ENCODE data around the gene PNPLA2.

Gene PNPLA2

DNA sequence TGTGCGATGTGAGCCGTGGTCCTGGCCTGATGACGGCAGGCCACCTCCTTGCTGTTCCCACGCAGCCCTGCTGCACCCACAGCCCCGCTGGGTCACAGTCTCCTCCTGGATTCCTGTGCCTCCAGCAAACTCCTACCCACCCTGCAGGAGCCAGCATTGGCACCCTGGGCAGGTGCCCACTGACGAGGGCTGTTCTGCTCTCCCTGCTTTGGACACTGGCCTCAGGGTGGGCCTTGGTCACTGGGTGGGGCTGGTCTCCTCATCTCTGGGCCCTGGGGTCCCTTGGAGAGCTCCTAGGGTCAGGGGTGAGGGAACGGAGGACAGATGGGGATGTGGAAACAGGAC is 36.6 kb downstream of the PNPLA2 start:
- DNase-seq (ENCODE audit: extremely low spot score): no peak
- ChIA-PET POLR2A (no interaction called here), CTCF (no interaction called here)
- TF ChIP-seq, protein P1, sequence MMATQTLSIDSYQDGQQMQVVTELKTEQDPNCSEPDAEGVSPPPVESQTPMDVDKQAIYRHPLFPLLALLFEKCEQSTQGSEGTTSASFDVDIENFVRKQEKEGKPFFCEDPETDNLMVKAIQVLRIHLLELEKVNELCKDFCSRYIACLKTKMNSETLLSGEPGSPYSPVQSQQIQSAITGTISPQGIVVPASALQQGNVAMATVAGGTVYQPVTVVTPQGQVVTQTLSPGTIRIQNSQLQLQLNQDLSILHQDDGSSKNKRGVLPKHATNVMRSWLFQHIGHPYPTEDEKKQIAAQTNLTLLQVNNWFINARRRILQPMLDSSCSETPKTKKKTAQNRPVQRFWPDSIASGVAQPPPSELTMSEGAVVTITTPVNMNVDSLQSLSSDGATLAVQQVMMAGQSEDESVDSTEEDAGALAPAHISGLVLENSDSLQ (IDR thresholded peaks at IDR 0.05): no peak
- no peak for TF ChIP-seq SP1 (IDR thresholded peaks at IDR 0.05)
- TF ChIP-seq FOXA1 (IDR thresholded peaks at IDR 0.05): no peak
- TF ChIP-seq ELF4 (IDR thresholded peaks at IDR 0.05): no peak
- no peak for TF ChIP-seq SUZ12 (IDR thresholded peaks at IDR 0.05)
- TF ChIP-seq FOXK2 (IDR thresholded peaks at IDR 0.05): no peak
- TF ChIP-seq FOXM1 (IDR thresholded peaks at IDR 0.05; ENCODE audit: borderline replicate concordance): no peak
- no peak for TF ChIP-seq CTBP1 (IDR thresholded peaks at IDR 0.05; ENCODE audit: borderline replicate concordance)
- no peak for TF ChIP-seq HDGF (IDR thresholded peaks at IDR 0.05; ENCODE audit: borderline replicate concordance)
- no peak for TF ChIP-seq BHLHE40 (IDR thresholded peaks at IDR 0.05; ENCODE audit: borderline replicate concordance)
- no peak for TF ChIP-seq ARNT (IDR thresholded peaks at IDR 0.05)
- no peak for TF ChIP-seq NFRKB (IDR thresholded peaks at IDR 0.05)
- TF ChIP-seq TARDBP (IDR thresholded peaks at IDR 0.05): no peak
- no peak for TF ChIP-seq LEF1 (IDR thresholded peaks at IDR 0.05; ENCODE audit: borderline replicate concordance)
- no peak for TF ChIP-seq ZNF384 (IDR thresholded peaks at IDR 0.05)
- TF ChIP-seq L3MBTL2 (conservative IDR thresholded peaks at IDR 0.05): no peak

DNA sequence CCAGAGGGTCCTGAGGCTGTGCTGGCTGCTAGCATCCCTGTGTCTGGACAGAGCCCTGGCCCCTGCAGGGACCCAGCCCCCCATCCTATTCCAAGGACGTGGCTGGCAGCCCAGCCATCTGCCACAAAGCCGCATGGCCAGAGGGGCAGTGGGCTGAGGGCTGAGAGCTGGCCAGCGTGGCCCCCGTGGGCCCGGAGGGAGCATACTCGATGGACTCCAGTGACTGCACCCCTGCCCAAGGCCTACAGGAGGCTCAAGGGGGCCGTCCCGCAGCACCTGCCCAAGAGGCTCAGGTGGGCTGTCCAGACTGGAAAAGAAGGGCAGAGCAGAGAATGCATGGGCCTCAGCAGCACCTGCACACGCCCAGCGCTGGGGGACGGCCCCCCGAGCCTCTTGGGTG is 37.1 kb downstream of the PNPLA2 start:
- CTCF ChIA-PET: no interaction called here
- POLR2A ChIA-PET: interaction anchor here (1.2 kb wide), 1 partner anchor 12 kb away, joined by 5 read pairs; the partner anchor contains the start of gene TSPAN4
- no peak for TF ChIP-seq HDGF (IDR thresholded peaks at IDR 0.05; ENCODE audit: borderline replicate concordance)
- no peak for TF ChIP-seq ARNT (IDR thresholded peaks at IDR 0.05)
- no peak for TF ChIP-seq SP1 (IDR thresholded peaks at IDR 0.05)
- TF ChIP-seq SUZ12 (IDR thresholded peaks at IDR 0.05): no peak
- TF ChIP-seq FOXA1 (IDR thresholded peaks at IDR 0.05): no peak
- TF ChIP-seq, protein P1 (IDR thresholded peaks at IDR 0.05): no peak
- TF ChIP-seq ELF4 (IDR thresholded peaks at IDR 0.05): no peak
- no peak for TF ChIP-seq BHLHE40 (IDR thresholded peaks at IDR 0.05; ENCODE audit: borderline replicate concordance)
- TF ChIP-seq ZNF384 (IDR thresholded peaks at IDR 0.05): no peak
- TF ChIP-seq CTBP1 (IDR thresholded peaks at IDR 0.05; ENCODE audit: borderline replicate concordance): no peak
- DNase-seq (ENCODE audit: extremely low spot score): no peak

DNA sequence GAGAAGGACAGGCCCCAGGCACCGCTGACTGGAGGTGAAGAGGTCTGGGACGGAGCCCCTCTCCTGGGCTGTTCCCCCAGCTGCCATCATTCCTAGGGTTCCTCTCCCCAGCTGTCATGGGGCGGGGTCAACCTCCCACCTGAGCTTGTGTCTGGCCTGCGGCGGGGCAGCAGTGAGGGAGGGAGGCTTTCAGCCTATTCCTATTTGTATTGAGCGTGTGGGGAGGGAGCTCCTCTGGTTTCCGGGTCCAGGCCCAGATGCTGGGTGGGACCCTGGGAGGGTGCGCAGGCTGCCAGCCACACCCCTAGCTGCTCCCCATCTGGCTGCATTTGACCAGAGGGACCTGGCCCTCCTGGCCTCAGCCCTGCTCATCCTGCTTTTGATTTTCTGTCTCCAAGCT is 37.7 kb downstream of the PNPLA2 start:
- CTCF ChIA-PET: no interaction called here
- no peak for TF ChIP-seq TARDBP (IDR thresholded peaks at IDR 0.05)
- TF ChIP-seq LEF1 (IDR thresholded peaks at IDR 0.05; ENCODE audit: borderline replicate concordance): no peak
- TF ChIP-seq NFRKB (IDR thresholded peaks at IDR 0.05): no peak
- no peak for DNase-seq (ENCODE audit: extremely low spot score)
- POLR2A ChIA-PET: interaction anchor here (1.2 kb wide), 1 partner anchor 13 kb away, joined by 5 read pairs; the partner anchor contains the start of gene TSPAN4

DNA sequence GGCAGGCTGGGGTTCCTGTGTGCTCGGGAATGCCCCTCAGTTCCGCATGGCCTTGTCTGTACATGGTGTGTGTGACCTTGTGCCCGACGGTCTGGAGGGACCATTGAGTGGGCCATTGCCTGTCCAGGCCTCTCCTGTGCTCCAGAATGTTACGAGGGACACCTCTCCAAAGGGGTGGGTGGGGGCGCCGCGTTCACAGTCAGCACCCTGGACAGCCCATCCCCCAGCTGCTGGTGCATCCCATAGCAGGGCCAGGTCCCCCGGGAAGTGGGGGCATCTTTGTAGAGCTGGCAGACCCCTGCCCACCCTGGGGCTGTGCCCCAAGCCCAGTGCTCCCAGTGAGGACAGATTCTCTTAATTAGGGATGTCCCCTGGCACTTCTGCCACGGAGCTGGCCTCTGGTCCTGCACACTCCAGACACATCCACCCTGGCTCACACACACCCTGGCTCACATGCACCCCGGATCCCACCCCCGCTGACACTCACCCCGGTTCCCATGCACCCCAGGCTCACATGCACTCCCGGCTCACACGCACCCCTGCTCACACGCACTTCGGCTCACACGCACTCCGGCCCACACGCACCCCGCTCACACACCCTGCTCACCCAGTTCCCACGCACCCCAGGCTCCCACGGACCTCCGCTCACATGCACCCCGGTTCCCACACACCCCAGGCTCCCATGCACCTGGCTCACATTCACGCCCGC is 39.5 kb downstream of the PNPLA2 start:
- DNase-seq (ENCODE audit: extremely low spot score): no peak
- ChIA-PET POLR2A (no interaction called here), CTCF (interaction anchor here (1.7 kb wide), 1 partner anchor 10 kb away, joined by 4 read pairs; no protein-coding TSS in a partner anchor)
- TF ChIP-seq TARDBP (IDR thresholded peaks at IDR 0.05) (peak; percentile 55; the same call in 1 of the 2 replicates), L3MBTL2 (conservative IDR thresholded peaks at IDR 0.05) (no peak), FOXM1 (IDR thresholded peaks at IDR 0.05; ENCODE audit: borderline replicate concordance) (no peak), ARNT (IDR thresholded peaks at IDR 0.05) (no peak), CTBP1 (IDR thresholded peaks at IDR 0.05; ENCODE audit: borderline replicate concordance) (no peak), BHLHE40 (IDR thresholded peaks at IDR 0.05; ENCODE audit: borderline replicate concordance) (no peak), FOXA1 (IDR thresholded peaks at IDR 0.05) (no peak), SP1 (IDR thresholded peaks at IDR 0.05) (no peak)
- TF ChIP-seq, protein P1 (IDR thresholded peaks at IDR 0.05): no peak

DNA sequence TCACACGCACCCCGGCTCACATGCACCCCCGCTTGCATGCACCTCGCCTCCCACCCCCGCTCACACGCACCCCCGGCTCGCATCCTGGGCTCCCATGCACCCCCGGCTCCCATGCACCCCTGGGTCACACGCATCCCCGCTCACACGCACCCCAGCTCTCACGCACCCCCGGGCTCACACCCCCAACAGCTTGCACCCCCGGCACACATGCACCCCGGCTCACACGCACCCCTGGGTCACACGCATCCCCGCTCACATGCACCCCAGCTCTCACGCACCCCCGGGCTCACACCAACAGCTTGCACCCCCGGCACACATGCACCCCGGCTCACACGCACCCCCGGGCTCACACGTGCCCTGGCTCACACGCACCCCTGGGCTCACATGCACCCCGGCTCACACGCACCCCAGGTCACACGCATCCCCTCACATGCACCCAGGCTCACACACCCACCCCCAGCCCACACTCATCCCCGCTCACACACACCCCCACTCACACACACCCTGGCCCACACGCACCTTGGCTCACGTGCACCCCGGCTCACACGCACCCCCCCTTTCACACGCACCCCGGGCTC is 40.1 kb downstream of the PNPLA2 start:
- DNase-seq (ENCODE audit: extremely low spot score): no peak
- no peak for TF ChIP-seq HDGF (IDR thresholded peaks at IDR 0.05; ENCODE audit: borderline replicate concordance)
- TF ChIP-seq ELF4 (IDR thresholded peaks at IDR 0.05): no peak
- no peak for TF ChIP-seq L3MBTL2 (conservative IDR thresholded peaks at IDR 0.05)
- TF ChIP-seq LEF1 (IDR thresholded peaks at IDR 0.05; ENCODE audit: borderline replicate concordance): no peak
- no peak for TF ChIP-seq SP1 (IDR thresholded peaks at IDR 0.05)
- TF ChIP-seq CTBP1 (IDR thresholded peaks at IDR 0.05; ENCODE audit: borderline replicate concordance): no peak
- CTCF ChIA-PET: no interaction called here
- POLR2A ChIA-PET: no interaction called here

DNA sequence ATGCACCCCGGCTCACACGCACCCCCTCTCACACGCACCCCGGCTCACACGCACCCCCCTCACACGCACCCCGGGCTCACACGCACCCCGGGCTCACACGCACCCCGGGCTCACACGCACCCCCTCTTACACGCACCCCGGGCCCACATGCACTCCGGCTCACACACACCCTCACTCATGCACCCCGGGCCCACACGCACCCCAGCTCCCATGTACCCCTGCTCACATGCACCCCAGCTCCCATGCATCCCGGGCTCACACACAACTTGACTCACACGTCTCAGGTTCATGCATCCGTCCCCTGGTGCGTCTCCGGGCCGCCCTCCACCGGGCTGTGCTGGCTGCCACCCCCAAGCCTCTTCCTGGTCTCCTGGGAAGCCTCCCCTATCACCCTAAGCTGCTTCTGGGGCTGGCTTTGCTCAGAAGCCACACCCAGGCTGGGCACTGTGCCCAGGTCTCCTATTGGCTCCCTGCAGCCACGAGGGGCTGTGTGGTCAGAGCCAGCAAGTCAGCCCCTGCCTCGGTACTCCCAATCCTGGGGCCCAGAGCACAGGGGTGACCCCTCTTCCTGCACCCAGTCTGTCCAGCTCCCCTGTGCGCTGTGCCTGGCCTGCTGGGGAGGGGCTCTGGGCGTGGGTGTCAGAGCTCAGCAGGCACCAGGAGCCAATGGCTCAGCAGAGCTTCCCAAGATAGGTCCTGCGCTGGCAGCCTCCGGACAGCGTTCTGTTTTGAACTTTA is 40.8 kb downstream of the PNPLA2 start:
- CTCF ChIA-PET: no interaction called here
- no peak for TF ChIP-seq CTBP1 (IDR thresholded peaks at IDR 0.05; ENCODE audit: borderline replicate concordance)
- no peak for TF ChIP-seq SP1 (IDR thresholded peaks at IDR 0.05)
- no peak for DNase-seq (ENCODE audit: extremely low spot score)
- POLR2A ChIA-PET: no interaction called here
